Dorsolateral prefrontal cortex (tissue), 118 donors: ENCODE results near the gene TBC1D3H. TPM values are rescaled to one million over a fixed set of nuclear protein-coding genes. Genes with fewer than 3 reads are reported as not detected.

ENCODE experiments used
- total RNA-seq, 120 experiments: library from RNA; stranded (reverse); gene quantifications; one replicate each; pipeline versions ENCODE4 v1.2.3 to v1.2.4, GENCODE V29; 2022

The TBC1D3H gene
- total RNA-seq, 120 experiments from 2014 or later, result 0.29 to 10.0 (median 1.9) TPM; not detected in 116

Other genes with a start within 250 kb of the TBC1D3H start
- gene TBC1D3B, start 211.8 kb downstream of the TBC1D3H start, total RNA-seq, result 10 to 100 TPM in 111 of 120 experiments, 1 to 10 TPM in 9; 8.2 to 32.2 (median 16.9) TPM
- gene CCL3L1, start 191.7 kb downstream of the TBC1D3H start, total RNA-seq, result 1 to 10 TPM in 30 of 120 experiments, under 1 TPM in 3, not detected in 87; 0.62 to 7.6 (median 1.9) TPM
- gene CCL4L2, start 177.4 kb downstream of the TBC1D3H start, total RNA-seq, result 1 to 10 TPM in 72 of 120 experiments, under 1 TPM in 24, not detected in 24; 0.40 to 7.9 (median 1.4) TPM
- gene TBC1D3I, start 123.9 kb downstream of the TBC1D3H start, total RNA-seq, result 1 to 10 TPM in 63 of 120 experiments, under 1 TPM in 40, not detected in 17; 0.21 to 5.3 (median 1.2) TPM
- gene TBC1D3G, start 64.6 kb downstream of the TBC1D3H start, total RNA-seq, result 10 to 100 TPM in 2 of 120 experiments, 1 to 10 TPM in 16, under 1 TPM in 2, not detected in 100; 0.53 to 18.6 (median 4.3) TPM
- 10 to 100 TPM; 26.6 to 61.2 (median 43.9) TPM for gene ZNHIT3, start 98.2 kb upstream of the TBC1D3H start, total RNA-seq
- 10 to 100 TPM; 24.1 to 75.5 (median 48.2) TPM for gene MYO19, start 146.4 kb upstream of the TBC1D3H start, total RNA-seq
- 1 to 10 TPM; 1.5 to 8.5 (median 4.2) TPM for gene PIGW, start 146.6 kb upstream of the TBC1D3H start, total RNA-seq
- gene GGNBP2, start 156.5 kb upstream of the TBC1D3H start, total RNA-seq, result 100 to 1,000 TPM in 9 of 120 experiments, 10 to 100 TPM in 111; 67.4 to 110 (median 88.0) TPM
- 10 to 100 TPM; 12.5 to 49.2 (median 28.7) TPM for gene DHRS11, start 203.4 kb upstream of the TBC1D3H start, total RNA-seq
- gene MRM1, start 213.1 kb upstream of the TBC1D3H start, total RNA-seq, result 10 to 100 TPM in 12 of 120 experiments, 1 to 10 TPM in 108; 4.4 to 12.1 (median 8.0) TPM